ENCODE measurements around the gene BTBD6.

DNA sequence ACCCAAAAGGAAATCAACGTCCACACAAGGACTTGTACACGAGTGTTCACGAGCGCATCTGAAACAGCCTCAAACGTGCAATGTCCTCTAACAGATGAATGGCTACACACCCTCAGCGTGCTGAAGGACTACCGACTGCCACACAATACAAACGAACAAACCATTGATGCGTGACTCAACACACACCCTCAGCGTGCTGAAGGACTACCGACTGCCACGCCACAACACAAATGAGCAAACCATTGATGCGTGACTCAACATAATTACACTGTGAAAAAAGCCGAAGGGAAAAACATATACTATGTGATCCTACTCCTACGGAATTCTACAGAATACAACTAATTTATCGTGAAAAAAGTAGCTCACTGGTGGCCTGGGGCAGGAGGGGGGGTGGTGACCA, 25.1 kb upstream of the BTBD6 start:
- TF ChIP-seq, protein P1, sequence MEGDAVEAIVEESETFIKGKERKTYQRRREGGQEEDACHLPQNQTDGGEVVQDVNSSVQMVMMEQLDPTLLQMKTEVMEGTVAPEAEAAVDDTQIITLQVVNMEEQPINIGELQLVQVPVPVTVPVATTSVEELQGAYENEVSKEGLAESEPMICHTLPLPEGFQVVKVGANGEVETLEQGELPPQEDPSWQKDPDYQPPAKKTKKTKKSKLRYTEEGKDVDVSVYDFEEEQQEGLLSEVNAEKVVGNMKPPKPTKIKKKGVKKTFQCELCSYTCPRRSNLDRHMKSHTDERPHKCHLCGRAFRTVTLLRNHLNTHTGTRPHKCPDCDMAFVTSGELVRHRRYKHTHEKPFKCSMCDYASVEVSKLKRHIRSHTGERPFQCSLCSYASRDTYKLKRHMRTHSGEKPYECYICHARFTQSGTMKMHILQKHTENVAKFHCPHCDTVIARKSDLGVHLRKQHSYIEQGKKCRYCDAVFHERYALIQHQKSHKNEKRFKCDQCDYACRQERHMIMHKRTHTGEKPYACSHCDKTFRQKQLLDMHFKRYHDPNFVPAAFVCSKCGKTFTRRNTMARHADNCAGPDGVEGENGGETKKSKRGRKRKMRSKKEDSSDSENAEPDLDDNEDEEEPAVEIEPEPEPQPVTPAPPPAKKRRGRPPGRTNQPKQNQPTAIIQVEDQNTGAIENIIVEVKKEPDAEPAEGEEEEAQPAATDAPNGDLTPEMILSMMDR (IDR thresholded peaks at IDR 0.05): no peak
- TF ChIP-seq SMAD3 (CRISPR knock-in tag; IDR thresholded peaks at IDR 0.05; ENCODE audit: borderline replicate concordance) (no peak), JUN (CRISPR knock-in tag; IDR thresholded peaks at IDR 0.05) (no peak)
- TF ChIP-seq, protein P2, sequence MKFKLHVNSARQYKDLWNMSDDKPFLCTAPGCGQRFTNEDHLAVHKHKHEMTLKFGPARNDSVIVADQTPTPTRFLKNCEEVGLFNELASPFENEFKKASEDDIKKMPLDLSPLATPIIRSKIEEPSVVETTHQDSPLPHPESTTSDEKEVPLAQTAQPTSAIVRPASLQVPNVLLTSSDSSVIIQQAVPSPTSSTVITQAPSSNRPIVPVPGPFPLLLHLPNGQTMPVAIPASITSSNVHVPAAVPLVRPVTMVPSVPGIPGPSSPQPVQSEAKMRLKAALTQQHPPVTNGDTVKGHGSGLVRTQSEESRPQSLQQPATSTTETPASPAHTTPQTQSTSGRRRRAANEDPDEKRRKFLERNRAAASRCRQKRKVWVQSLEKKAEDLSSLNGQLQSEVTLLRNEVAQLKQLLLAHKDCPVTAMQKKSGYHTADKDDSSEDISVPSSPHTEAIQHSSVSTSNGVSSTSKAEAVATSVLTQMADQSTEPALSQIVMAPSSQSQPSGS (CRISPR knock-in tag; IDR thresholded peaks at IDR 0.05; ENCODE audit: borderline replicate concordance, low read depth): no peak
- TF ChIP-seq, protein P3, sequence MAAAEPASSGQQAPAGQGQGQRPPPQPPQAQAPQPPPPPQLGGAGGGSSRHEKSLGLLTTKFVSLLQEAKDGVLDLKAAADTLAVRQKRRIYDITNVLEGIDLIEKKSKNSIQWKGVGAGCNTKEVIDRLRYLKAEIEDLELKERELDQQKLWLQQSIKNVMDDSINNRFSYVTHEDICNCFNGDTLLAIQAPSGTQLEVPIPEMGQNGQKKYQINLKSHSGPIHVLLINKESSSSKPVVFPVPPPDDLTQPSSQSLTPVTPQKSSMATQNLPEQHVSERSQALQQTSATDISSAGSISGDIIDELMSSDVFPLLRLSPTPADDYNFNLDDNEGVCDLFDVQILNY (CRISPR knock-in tag; IDR thresholded peaks at IDR 0.05): no peak
- TF ChIP-seq, protein P4, sequence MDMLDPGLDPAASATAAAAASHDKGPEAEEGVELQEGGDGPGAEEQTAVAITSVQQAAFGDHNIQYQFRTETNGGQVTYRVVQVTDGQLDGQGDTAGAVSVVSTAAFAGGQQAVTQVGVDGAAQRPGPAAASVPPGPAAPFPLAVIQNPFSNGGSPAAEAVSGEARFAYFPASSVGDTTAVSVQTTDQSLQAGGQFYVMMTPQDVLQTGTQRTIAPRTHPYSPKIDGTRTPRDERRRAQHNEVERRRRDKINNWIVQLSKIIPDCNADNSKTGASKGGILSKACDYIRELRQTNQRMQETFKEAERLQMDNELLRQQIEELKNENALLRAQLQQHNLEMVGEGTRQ (CRISPR knock-in tag; IDR thresholded peaks at IDR 0.05): no peak
